H9 (cell line): ENCODE results near the gene C1orf115. TPM values are rescaled to one million over a fixed set of nuclear protein-coding genes. Genes with fewer than 3 reads are reported as not detected.
A peak's percentile ranks its signal among the peaks of the same experiment; 100 is the strongest.

Experiments
- DNase-seq: peaks from one replicate; pipeline ENCODE4 v3.0.0-alpha.2; 2017
- H2AFZ ChIP-seq: one replicate; pipeline ENCODE4 v1.6.1; 2013; ENCODE audit warnings: mild to moderate bottlenecking, low read length, control low read depth, moderate library complexity
- H2AK5ac ChIP-seq: 2 replicates; pipeline ENCODE4 v1.6.1; 2013; ENCODE audit warnings: low read length, control low read depth, mixed read lengths; ENCODE audit not compliant: insufficient read length
- H2BK120ac ChIP-seq: one replicate; pipeline ENCODE4 v1.6.1; 2013; ENCODE audit warnings: low read depth, mild to moderate bottlenecking, low read length, control low read depth, inconsistent platforms; ENCODE audit not compliant: poor library complexity, severe bottlenecking
- H2BK12ac ChIP-seq: 2 replicates; pipeline ENCODE4 v1.6.1; 2013; ENCODE audit warnings: low read length, control low read depth, mixed read lengths, low read depth; ENCODE audit not compliant: insufficient read length
- H2BK15ac ChIP-seq: 2 replicates; pipeline ENCODE4 v1.6.1; 2013; ENCODE audit warnings: low read depth, low read length, control low read depth
- H2BK20ac ChIP-seq: one replicate; pipeline ENCODE4 v1.6.1; 2013; ENCODE audit warnings: low read depth, mild to moderate bottlenecking, low read length, control low read depth, inconsistent platforms; ENCODE audit not compliant: poor library complexity, severe bottlenecking
- H2BK5ac ChIP-seq: 2 replicates; pipeline ENCODE4 v1.6.1; 2013; ENCODE audit warnings: low read length, control low read depth, mixed read lengths; ENCODE audit not compliant: insufficient read length
- H3K14ac ChIP-seq: 2 replicates; pipeline ENCODE4 v1.6.1; 2013; ENCODE audit warnings: low read length, control low read depth; ENCODE audit not compliant: insufficient read depth
- H3K18ac ChIP-seq: 2 replicates; pipeline ENCODE4 v1.6.1; 2013; ENCODE audit warnings: low read depth, mild to moderate bottlenecking, mixed read lengths, low read length, control low read depth; ENCODE audit not compliant: insufficient read length
- H3K23ac ChIP-seq: 2 replicates; pipeline ENCODE4 v1.6.1; 2013; ENCODE audit warnings: low read length, control low read depth, mixed read lengths, low read depth; ENCODE audit not compliant: insufficient read length
- H3K23me2 ChIP-seq: 2 replicates; pipeline ENCODE4 v1.6.1; 2013; ENCODE audit warnings: low read depth, mild to moderate bottlenecking, mixed read lengths, low read length, control low read depth; ENCODE audit not compliant: insufficient read length, poor library complexity, severe bottlenecking
- H3K27ac ChIP-seq: 2 replicates; pipeline ENCODE4 v1.5.1; 2013; ENCODE audit warnings: low read length, control low read depth, mixed read lengths, low read depth; ENCODE audit not compliant: insufficient read length
- H3K27me3 ChIP-seq: 2 replicates; pipeline ENCODE4 v1.6.1; 2013; ENCODE audit warnings: low read length, control low read depth, inconsistent platforms; ENCODE audit not compliant: insufficient read depth
- H3K4ac ChIP-seq: 2 replicates; pipeline ENCODE4 v1.6.1; 2013; ENCODE audit warnings: low read depth, mild to moderate bottlenecking, control low read depth, inconsistent platforms, low read length, moderate library complexity
- H3K4me1 ChIP-seq: 2 replicates; pipeline ENCODE4 v1.6.1; 2013; ENCODE audit warnings: low read length, control low read depth, inconsistent platforms; ENCODE audit not compliant: insufficient read depth
- H3K4me2 ChIP-seq: 2 replicates; pipeline ENCODE4 v1.6.1; 2013; ENCODE audit warnings: low read length, control low read depth, mixed read lengths; ENCODE audit not compliant: insufficient read length, insufficient read depth
- H3K56ac ChIP-seq: 2 replicates; pipeline ENCODE4 v1.6.1; 2013; ENCODE audit warnings: low read depth, mild to moderate bottlenecking, mixed read lengths, low read length, control low read depth; ENCODE audit not compliant: insufficient read length
- H3K79me1 ChIP-seq: 2 replicates; pipeline ENCODE4 v1.6.1; 2013; ENCODE audit warnings: low read depth, mild to moderate bottlenecking, moderate library complexity, low read length, control low read depth, inconsistent platforms; ENCODE audit not compliant: insufficient read depth, poor library complexity, severe bottlenecking
- H3K79me2 ChIP-seq: 2 replicates; pipeline ENCODE4 v1.6.1; 2013; ENCODE audit warnings: low read length, control low read depth, inconsistent platforms; ENCODE audit not compliant: insufficient read depth
- H3K9ac ChIP-seq: 2 replicates; pipeline ENCODE4 v1.6.1; 2013; ENCODE audit warnings: low read length, control low read depth, mixed read lengths; ENCODE audit not compliant: insufficient read length; ENCODE audit errors: extremely low read depth
- H3K9me3 ChIP-seq: one replicate; pipeline ENCODE4 v1.6.1; 2013; ENCODE audit warnings: low read depth, low read length, inconsistent platforms; ENCODE audit not compliant: control insufficient read depth
- H3T11ph ChIP-seq: one replicate; pipeline ENCODE4 v1.6.1; 2013; ENCODE audit warnings: mild to moderate bottlenecking, low read length, control low read depth, inconsistent platforms
- H4K20me1 ChIP-seq: one replicate; pipeline ENCODE4 v1.6.1; 2013; ENCODE audit not compliant: control insufficient read depth, insufficient read length, insufficient read depth
- H4K5ac ChIP-seq: 2 replicates; pipeline ENCODE4 v1.6.1; 2013; ENCODE audit warnings: low read depth, mild to moderate bottlenecking, mixed read lengths, low read length, control low read depth; ENCODE audit not compliant: insufficient read length
- H4K8ac ChIP-seq: replicated peaks from 2 replicates; pipeline ENCODE4 v1.6.1; 2013; ENCODE audit warnings: low read length, control low read depth, mixed read lengths, low read depth; ENCODE audit not compliant: insufficient read length
- H4K91ac ChIP-seq: 2 replicates; pipeline ENCODE4 v1.6.1; 2013; ENCODE audit warnings: low read depth, mild to moderate bottlenecking, moderate library complexity, mixed read lengths, low read length, control low read depth; ENCODE audit not compliant: insufficient read length
- H3K27ac Mint-ChIP-seq, 3 experiments: 2 replicates in 2 of 3; 3 replicates in 1 of 3; pipeline ENCODE4 v1.8.0; 2020 to 2021; ENCODE audit warnings: mixed read lengths in 3 of 3, mild to moderate bottlenecking in 1 of 3, moderate library complexity in 1 of 3
- H3K27me3 Mint-ChIP-seq: 2 replicates; pipeline ENCODE4 v1.8.0; 2021; ENCODE audit warnings: low read depth, mild to moderate bottlenecking, moderate library complexity, mixed read lengths
- H3K36me3 Mint-ChIP-seq, 3 experiments: 2 replicates in 2 of 3; 3 replicates in 1 of 3; pipeline ENCODE4 v1.8.0; 2020 to 2021; ENCODE audit warnings: low read depth in 3 of 3, mixed read lengths in 3 of 3; ENCODE audit not compliant: insufficient read depth in 1 of 3
- H3K4me1 Mint-ChIP-seq, 2 experiments: 2 replicates each; pipeline ENCODE4 v1.8.0; 2020; ENCODE audit warnings: mixed read lengths in 2 of 2
- H3K4me3 Mint-ChIP-seq, 2 experiments: 2 replicates in 1 of 2; 3 replicates in 1 of 2; pipeline ENCODE4 v1.8.0; 2020 to 2021; ENCODE audit warnings: mild to moderate bottlenecking in 2 of 2, mixed read lengths in 2 of 2, moderate library complexity in 1 of 2
- H3K9me3 Mint-ChIP-seq, 2 experiments: 2 replicates in 1 of 2; 3 replicates in 1 of 2; pipeline ENCODE4 v1.8.0; 2020; ENCODE audit warnings: mild to moderate bottlenecking in 2 of 2, mixed read lengths in 2 of 2, moderate library complexity in 1 of 2
- WGBS: extraction: QIAGEN DNeasy Blood & Tissue Kit; methylation state at CpG from one replicate; pipeline ENCODE4 v1.1.7; 2013; ENCODE audit warnings: missing lambda C conversion rate, low lambda C conversion rate, mixed read lengths; ENCODE audit not compliant: insufficient read length; ENCODE audit errors: extremely low coverage; 5-methylcytosine and 5-hydroxymethylcytosine counted together
- total RNA-seq: library from RNA; stranded (reverse); gene quantifications from 2 replicates; pipeline ENCODE4 v1.2.1, GENCODE V29; 2021
- TF ChIP-seq, protein P1 (sequence below): fragments of 200-600 bp; sonication (generic); conservative IDR thresholded peaks from 3 replicates; pipeline ENCODE4 v1.8.0; 2021; ENCODE audit warnings: antibody characterized with exemption, mild to moderate bottlenecking

The C1orf115 gene
- total RNA-seq, 1 experiment from 2014 or later, result 6.0 TPM

- H3T11ph ChIP-seq, result no peak overlapping the region
- Mint-ChIP-seq H3K27ac (no peak overlapping the region), H3K4me1 (peaks cover 15 to 17% of the 10 kb centered on the region in 2 experiments), H3K9me3 (no peaks in the 10 kb centered on the region), H3K4me3 (peak overlapping the region; percentile 89 to 93), H3K36me3 (no peaks in the 10 kb centered on the region), H3K27me3 (peaks cover 41% of the 10 kb centered on the region)
- H3K79me2 ChIP-seq, result no peaks in the 10 kb centered on the region
- TF ChIP-seq, protein P1, sequence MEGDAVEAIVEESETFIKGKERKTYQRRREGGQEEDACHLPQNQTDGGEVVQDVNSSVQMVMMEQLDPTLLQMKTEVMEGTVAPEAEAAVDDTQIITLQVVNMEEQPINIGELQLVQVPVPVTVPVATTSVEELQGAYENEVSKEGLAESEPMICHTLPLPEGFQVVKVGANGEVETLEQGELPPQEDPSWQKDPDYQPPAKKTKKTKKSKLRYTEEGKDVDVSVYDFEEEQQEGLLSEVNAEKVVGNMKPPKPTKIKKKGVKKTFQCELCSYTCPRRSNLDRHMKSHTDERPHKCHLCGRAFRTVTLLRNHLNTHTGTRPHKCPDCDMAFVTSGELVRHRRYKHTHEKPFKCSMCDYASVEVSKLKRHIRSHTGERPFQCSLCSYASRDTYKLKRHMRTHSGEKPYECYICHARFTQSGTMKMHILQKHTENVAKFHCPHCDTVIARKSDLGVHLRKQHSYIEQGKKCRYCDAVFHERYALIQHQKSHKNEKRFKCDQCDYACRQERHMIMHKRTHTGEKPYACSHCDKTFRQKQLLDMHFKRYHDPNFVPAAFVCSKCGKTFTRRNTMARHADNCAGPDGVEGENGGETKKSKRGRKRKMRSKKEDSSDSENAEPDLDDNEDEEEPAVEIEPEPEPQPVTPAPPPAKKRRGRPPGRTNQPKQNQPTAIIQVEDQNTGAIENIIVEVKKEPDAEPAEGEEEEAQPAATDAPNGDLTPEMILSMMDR, result no peak
- H4K5ac ChIP-seq, result no peak overlapping the region
- no peak overlapping the region for H2BK5ac ChIP-seq
- no peak overlapping the region for H4K91ac ChIP-seq
- H2AK5ac ChIP-seq, result no peak overlapping the region
- no peaks in the 10 kb centered on the region for H3K9me3 ChIP-seq
- H3K4ac ChIP-seq, result no peak overlapping the region
- WGBS, result no CpG with 5 or more reads among the region's 14 CpGs
- H2BK15ac ChIP-seq, result no peak overlapping the region
- H2BK20ac ChIP-seq, result no peak overlapping the region
- no peak overlapping the region for H2BK120ac ChIP-seq
- H2AFZ ChIP-seq, result peak overlapping the region; percentile 32
- H3K4me1 ChIP-seq, result no peaks in the 10 kb centered on the region
- no peak overlapping the region for H3K14ac ChIP-seq
- H2BK12ac ChIP-seq, result no peak overlapping the region
- no peaks in the 10 kb centered on the region for H3K79me1 ChIP-seq
- H3K18ac ChIP-seq, result no peak overlapping the region
- no peak overlapping the region for H4K8ac ChIP-seq
- peak overlapping the region; percentile 82 for H3K4me2 ChIP-seq
- no peak overlapping the region for H3K23ac ChIP-seq
- no peak overlapping the region for H3K9ac ChIP-seq
- H3K23me2 ChIP-seq, result peaks cover 10% of the 10 kb centered on the region
- H3K27me3 ChIP-seq, result peaks cover 8% of the 10 kb centered on the region
- H4K20me1 ChIP-seq, result no peaks in the 10 kb centered on the region
- H3K27ac ChIP-seq, result no peak overlapping the region
- no peak for DNase-seq
- H3K56ac ChIP-seq, result no peak overlapping the region
Observed at GRCh38 chr1:220689666-220690065, 497 bp upstream of the C1orf115 start.
